GM23338 (cell line): ENCODE data around the gene IGSF11. TPM values are rescaled to one million over a fixed set of nuclear protein-coding genes. Genes with fewer than 3 reads are reported as not detected.

Experiments
- ATAC-seq: fragments of 200-7000 bp; cut with Tn5 transposase; 3 replicates; pipeline ENCODE4 v1.9.1; 2020
- DNase-seq: peaks from one replicate; pipeline ENCODE4 v3.0.0-alpha.2; 2015; ENCODE audit warnings: low spot score
- H2AFZ ChIP-seq: fragments of 200-600 bp; sonication (generic); 2 replicates; pipeline ENCODE4 v1.8.0; 2016; ENCODE audit warnings: antibody characterized with exemption, mild to moderate bottlenecking, moderate library complexity
- H3F3A ChIP-seq: fragments of 200-600 bp; sonication (generic); replicated peaks from 2 replicates; pipeline ENCODE4 v1.8.0; 2017; ENCODE audit warnings: antibody characterized with exemption, mixed run types, low read depth
- H3K27ac ChIP-seq: fragments of 200-600 bp; sonication (generic); 2 replicates; pipeline ENCODE4 v1.6.1; 2016; ENCODE audit warnings: low read depth
- H3K27me3 ChIP-seq: fragments of 200-600 bp; sonication (generic); 2 replicates; pipeline ENCODE4 v1.8.0; 2016; ENCODE audit warnings: mild to moderate bottlenecking, mixed run types, moderate library complexity; ENCODE audit not compliant: insufficient read depth
- H3K36me3 ChIP-seq: fragments of 200-600 bp; sonication (generic); 2 replicates; pipeline ENCODE4 v1.8.0; 2016; ENCODE audit warnings: mild to moderate bottlenecking; ENCODE audit not compliant: insufficient read depth
- H3K4me1 ChIP-seq: fragments of 200-600 bp; sonication (generic); 2 replicates; pipeline ENCODE4 v1.8.0; 2016; ENCODE audit warnings: mild to moderate bottlenecking, moderate library complexity; ENCODE audit not compliant: insufficient read depth
- H3K4me2 ChIP-seq: fragments of 200-600 bp; sonication (generic); 2 replicates; pipeline ENCODE4 v1.7.1; 2017; ENCODE audit warnings: mixed run types
- H3K4me3 ChIP-seq: fragments of 200-600 bp; sonication (generic); 2 replicates; pipeline ENCODE4 v1.6.1; 2016; ENCODE audit warnings: mixed run types
- H3K79me2 ChIP-seq: fragments of 200-600 bp; sonication (generic); replicated peaks from 2 replicates; pipeline ENCODE4 v1.8.0; 2017; ENCODE audit warnings: mild to moderate bottlenecking; ENCODE audit not compliant: insufficient read depth
- H3K9me2 ChIP-seq: fragments of 200-600 bp; sonication (generic); 2 replicates; pipeline ENCODE4 v1.8.0; 2017; ENCODE audit not compliant: insufficient read depth
- H4K20me1 ChIP-seq: fragments of 200-600 bp; sonication (generic); replicated peaks from 2 replicates; pipeline ENCODE4 v1.8.0; 2017; ENCODE audit warnings: mild to moderate bottlenecking; ENCODE audit not compliant: insufficient read depth
- H3K27ac Mint-ChIP-seq: 2 replicates; pipeline ENCODE4 v1.8.0; 2020; ENCODE audit warnings: inconsistent platforms, mild to moderate bottlenecking, moderate library complexity, mixed read lengths
- H3K27me3 Mint-ChIP-seq: 3 replicates; pipeline ENCODE4 v1.8.0; 2022; ENCODE audit warnings: low read depth, mild to moderate bottlenecking, moderate library complexity, mixed read lengths, inconsistent platforms; ENCODE audit not compliant: insufficient read depth, poor library complexity
- H3K36me3 Mint-ChIP-seq: 3 replicates; pipeline ENCODE4 v1.8.0; 2021; ENCODE audit warnings: low read depth, mild to moderate bottlenecking, inconsistent platforms, moderate library complexity, mixed read lengths
- H3K4me1 Mint-ChIP-seq: 3 replicates; pipeline ENCODE4 v1.8.0; 2020; ENCODE audit warnings: mild to moderate bottlenecking, inconsistent platforms, mixed read lengths
- H3K4me3 Mint-ChIP-seq: 3 replicates; pipeline ENCODE4 v1.8.0; 2021; ENCODE audit warnings: moderate library complexity, mild to moderate bottlenecking, inconsistent platforms, mixed read lengths
- H3K9me3 Mint-ChIP-seq: 3 replicates; pipeline ENCODE4 v1.8.0; 2020; ENCODE audit warnings: moderate library complexity, mild to moderate bottlenecking, inconsistent platforms, mixed read lengths
- EZH2 ChIP-seq: fragments of 200-600 bp; sonication (generic); IDR thresholded peaks from one replicate; pipeline ENCODE4 v1.8.0; 2017; ENCODE audit warnings: antibody characterized with exemption, mild to moderate bottlenecking, low read depth; ENCODE audit not compliant: unreplicated experiment
- EZH2phosphoT487 ChIP-seq: fragments of 200-600 bp; sonication (generic); IDR thresholded peaks from one replicate; pipeline ENCODE4 v1.8.1; 2018; ENCODE audit warnings: antibody characterized with exemption; ENCODE audit not compliant: unreplicated experiment
- JUNB ChIP-seq: IDR thresholded peaks from one replicate; pipeline ENCODE4 v1.6.1; 2016; ENCODE audit warnings: antibody characterized with exemption; ENCODE audit not compliant: unreplicated experiment
- ZNF114 ChIP-seq: fragments of 250-450 bp; sonication (Bioruptor Pico); IDR thresholded peaks from 2 replicates; pipeline ENCODE4 v1.5.0; 2020; ENCODE audit warnings: mild to moderate bottlenecking, moderate library complexity
- polyA plus RNA-seq: library from polyadenylated mRNA; unstranded; fragments of >200 nt; fragmentation: Nextera tagmentation; extraction: Ambion mirVana; gene quantifications from 2 replicates; pipeline ENCODE4 v1.2.1, GENCODE V29; 2016
- total RNA-seq: library from RNA; depleted of rRNA; stranded (reverse); fragments of >200 nt; shearing (Covaris generic); gene quantifications from 2 replicates; pipeline ENCODE4 v1.2.3, GENCODE V29; 2014
- TF ChIP-seq, protein P1 (sequence below): fragments of 250-450 bp; sonication (Bioruptor Pico); IDR thresholded peaks from 2 replicates; pipeline ENCODE4 v1.5.0; 2020; ENCODE audit warnings: mild to moderate bottlenecking, moderate library complexity
- TF ChIP-seq, protein P2 (sequence below): IDR thresholded peaks from one replicate; pipeline ENCODE4 v1.6.1; 2018; ENCODE audit warnings: antibody characterized with exemption; ENCODE audit not compliant: unreplicated experiment

IGSF11 gene
- total and polyA plus RNA-seq, 2 experiments from 2014 or later, result 0.68 to 1.8 TPM

DNA sequence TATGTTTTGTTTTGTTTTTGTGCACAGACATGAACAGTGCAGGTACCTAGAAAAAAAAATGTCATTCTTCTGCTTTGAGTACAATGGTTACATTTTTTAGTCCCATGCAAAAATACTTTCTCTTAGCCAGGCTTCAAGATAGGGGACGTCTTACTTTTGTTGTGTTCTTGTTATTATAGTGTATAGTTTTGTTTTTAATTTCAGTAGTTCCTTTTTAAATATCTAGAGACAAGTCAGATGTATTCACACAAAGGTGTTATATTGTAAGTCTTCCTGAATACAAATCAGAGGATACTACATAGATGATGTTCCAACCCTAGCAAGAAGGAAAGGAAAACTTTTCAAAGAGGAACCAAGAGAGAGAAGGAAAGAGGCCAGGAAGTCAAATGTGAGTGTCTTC is 28.8 kb upstream of the IGSF11 start (continued):
- TF ChIP-seq, protein P1, sequence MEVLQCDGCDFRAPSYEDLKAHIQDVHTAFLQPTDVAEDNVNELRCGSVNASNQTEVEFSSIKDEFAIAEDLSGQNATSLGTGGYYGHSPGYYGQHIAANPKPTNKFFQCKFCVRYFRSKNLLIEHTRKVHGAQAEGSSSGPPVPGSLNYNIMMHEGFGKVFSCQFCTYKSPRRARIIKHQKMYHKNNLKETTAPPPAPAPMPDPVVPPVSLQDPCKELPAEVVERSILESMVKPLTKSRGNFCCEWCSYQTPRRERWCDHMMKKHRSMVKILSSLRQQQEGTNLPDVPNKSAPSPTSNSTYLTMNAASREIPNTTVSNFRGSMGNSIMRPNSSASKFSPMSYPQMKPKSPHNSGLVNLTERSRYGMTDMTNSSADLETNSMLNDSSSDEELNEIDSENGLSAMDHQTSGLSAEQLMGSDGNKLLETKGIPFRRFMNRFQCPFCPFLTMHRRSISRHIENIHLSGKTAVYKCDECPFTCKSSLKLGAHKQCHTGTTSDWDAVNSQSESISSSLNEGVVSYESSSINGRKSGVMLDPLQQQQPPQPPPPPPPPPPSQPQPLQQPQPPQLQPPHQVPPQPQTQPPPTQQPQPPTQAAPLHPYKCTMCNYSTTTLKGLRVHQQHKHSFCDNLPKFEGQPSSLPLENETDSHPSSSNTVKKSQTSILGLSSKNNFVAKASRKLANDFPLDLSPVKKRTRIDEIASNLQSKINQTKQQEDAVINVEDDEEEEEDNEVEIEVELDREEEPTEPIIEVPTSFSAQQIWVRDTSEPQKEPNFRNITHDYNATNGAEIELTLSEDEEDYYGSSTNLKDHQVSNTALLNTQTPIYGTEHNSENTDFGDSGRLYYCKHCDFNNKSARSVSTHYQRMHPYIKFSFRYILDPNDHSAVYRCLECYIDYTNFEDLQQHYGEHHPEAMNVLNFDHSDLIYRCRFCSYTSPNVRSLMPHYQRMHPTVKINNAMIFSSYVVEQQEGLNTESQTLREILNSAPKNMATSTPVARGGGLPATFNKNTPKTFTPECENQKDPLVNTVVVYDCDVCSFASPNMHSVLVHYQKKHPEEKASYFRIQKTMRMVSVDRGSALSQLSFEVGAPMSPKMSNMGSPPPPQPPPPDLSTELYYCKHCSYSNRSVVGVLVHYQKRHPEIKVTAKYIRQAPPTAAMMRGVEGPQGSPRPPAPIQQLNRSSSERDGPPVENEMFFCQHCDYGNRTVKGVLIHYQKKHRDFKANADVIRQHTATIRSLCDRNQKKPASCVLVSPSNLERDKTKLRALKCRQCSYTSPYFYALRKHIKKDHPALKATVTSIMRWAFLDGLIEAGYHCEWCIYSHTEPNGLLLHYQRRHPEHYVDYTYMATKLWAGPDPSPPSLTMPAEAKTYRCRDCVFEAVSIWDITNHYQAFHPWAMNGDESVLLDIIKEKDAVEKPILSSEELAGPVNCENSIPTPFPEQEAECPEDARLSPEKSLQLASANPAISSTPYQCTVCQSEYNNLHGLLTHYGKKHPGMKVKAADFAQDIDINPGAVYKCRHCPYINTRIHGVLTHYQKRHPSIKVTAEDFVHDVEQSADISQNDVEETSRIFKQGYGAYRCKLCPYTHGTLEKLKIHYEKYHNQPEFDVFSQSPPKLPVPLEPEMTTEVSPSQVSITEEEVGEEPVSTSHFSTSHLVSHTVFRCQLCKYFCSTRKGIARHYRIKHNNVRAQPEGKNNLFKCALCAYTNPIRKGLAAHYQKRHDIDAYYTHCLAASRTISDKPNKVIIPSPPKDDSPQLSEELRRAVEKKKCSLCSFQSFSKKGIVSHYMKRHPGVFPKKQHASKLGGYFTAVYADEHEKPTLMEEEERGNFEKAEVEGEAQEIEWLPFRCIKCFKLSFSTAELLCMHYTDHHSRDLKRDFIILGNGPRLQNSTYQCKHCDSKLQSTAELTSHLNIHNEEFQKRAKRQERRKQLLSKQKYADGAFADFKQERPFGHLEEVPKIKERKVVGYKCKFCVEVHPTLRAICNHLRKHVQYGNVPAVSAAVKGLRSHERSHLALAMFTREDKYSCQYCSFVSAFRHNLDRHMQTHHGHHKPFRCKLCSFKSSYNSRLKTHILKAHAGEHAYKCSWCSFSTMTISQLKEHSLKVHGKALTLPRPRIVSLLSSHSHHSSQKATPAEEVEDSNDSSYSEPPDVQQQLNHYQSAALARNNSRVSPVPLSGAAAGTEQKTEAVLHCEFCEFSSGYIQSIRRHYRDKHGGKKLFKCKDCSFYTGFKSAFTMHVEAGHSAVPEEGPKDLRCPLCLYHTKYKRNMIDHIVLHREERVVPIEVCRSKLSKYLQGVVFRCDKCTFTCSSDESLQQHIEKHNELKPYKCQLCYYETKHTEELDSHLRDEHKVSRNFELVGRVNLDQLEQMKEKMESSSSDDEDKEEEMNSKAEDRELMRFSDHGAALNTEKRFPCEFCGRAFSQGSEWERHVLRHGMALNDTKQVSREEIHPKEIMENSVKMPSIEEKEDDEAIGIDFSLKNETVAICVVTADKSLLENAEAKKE (CRISPR knock-in tag), result no peak
- no peak for TF ChIP-seq EZH2
- no peak for TF ChIP-seq EZH2phosphoT487

GRCh38 chr3:119062892-119063291 is 28.2 kb upstream of the IGSF11 start:
- Mint-ChIP-seq H3K36me3 (no peaks in the 10 kb centered on the region), H3K9me3 (no peaks in the 10 kb centered on the region; the same call in 2 of the 3 replicates), H3K27ac (no peak overlapping the region), H3K4me3 (no peak overlapping the region), H3K4me1 (no peaks in the 10 kb centered on the region), H3K27me3 (no peaks in the 10 kb centered on the region)
- Histone ChIP-seq H3K36me3 (no peaks in the 10 kb centered on the region), H3F3A (no peaks in the 10 kb centered on the region), H3K79me2 (no peaks in the 10 kb centered on the region), H3K9me2 (no peaks in the 10 kb centered on the region), H3K4me2 (no peak overlapping the region), H3K27me3 (no peaks in the 10 kb centered on the region), H4K20me1 (no peaks in the 10 kb centered on the region), H3K27ac (no peak overlapping the region), H2AFZ (no peak overlapping the region), H3K4me3 (no peak overlapping the region), H3K4me1 (no peaks in the 10 kb centered on the region)
- ATAC-seq (no peak), DNase-seq (no peak)
- TF ChIP-seq, protein P2, sequence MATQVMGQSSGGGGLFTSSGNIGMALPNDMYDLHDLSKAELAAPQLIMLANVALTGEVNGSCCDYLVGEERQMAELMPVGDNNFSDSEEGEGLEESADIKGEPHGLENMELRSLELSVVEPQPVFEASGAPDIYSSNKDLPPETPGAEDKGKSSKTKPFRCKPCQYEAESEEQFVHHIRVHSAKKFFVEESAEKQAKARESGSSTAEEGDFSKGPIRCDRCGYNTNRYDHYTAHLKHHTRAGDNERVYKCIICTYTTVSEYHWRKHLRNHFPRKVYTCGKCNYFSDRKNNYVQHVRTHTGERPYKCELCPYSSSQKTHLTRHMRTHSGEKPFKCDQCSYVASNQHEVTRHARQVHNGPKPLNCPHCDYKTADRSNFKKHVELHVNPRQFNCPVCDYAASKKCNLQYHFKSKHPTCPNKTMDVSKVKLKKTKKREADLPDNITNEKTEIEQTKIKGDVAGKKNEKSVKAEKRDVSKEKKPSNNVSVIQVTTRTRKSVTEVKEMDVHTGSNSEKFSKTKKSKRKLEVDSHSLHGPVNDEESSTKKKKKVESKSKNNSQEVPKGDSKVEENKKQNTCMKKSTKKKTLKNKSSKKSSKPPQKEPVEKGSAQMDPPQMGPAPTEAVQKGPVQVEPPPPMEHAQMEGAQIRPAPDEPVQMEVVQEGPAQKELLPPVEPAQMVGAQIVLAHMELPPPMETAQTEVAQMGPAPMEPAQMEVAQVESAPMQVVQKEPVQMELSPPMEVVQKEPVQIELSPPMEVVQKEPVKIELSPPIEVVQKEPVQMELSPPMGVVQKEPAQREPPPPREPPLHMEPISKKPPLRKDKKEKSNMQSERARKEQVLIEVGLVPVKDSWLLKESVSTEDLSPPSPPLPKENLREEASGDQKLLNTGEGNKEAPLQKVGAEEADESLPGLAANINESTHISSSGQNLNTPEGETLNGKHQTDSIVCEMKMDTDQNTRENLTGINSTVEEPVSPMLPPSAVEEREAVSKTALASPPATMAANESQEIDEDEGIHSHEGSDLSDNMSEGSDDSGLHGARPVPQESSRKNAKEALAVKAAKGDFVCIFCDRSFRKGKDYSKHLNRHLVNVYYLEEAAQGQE, result peak; percentile 44
- TF ChIP-seq JUNB (no peak), ZNF114 (CRISPR knock-in tag) (no peak)
